HG02642 (cell line): ENCODE results near the gene C5AR2.
"Not testable (repeated sequence)": the region's sequence is repeated elsewhere in the genome, so short reads cannot be mapped to it uniquely, and the experiment has no call there.

Source experiments
- ATAC-seq: cut with Tn5 transposase; IDR thresholded peaks from one replicate; pipeline ENCODE4 v1.9.1; 2021; ENCODE audit warnings: mild to moderate bottlenecking; ENCODE audit not compliant: unreplicated experiment, poor library complexity

C5AR2 gene

DNA sequence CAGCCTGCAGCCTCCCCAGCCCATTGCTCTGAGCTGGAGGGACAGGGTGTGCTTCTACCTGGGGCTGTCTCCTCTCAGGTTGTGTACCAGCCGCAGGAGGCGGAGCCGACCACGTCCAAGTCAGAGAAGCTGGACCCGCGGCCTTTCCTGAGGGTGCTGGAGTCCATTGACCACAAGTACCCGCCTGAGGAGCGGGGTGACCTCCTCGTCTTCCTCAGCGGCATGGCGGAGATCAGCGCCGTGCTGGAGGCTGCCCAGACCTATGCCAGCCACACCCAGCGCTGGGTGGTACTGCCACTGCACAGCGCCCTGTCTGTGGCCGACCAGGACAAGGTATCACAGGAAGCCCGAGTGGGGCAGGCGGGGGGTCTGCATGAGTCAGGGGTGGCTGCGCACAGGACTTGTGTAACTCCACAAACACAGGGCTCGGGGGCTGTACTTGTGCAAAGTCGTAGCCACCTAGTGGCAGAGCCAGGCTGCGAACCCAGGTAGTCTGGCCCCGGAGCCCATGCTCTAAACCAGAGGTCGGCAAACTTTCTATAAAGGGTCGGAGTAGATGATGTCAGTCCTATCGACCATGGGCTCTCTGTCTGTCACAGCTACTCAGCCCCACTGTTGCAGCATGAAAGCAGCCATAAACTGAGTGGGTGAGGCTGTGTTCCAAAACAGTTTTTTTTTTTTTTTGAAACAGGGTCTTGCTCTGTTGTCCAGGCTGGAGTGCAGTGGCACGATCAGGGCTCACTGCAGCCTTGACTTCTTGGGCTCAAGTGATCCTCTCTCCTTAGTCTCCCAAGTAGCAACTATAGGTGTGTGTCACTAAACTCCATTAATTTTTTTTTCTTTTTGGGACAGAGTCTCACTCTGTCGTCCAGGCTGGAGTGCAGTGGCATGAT lies 26.1 kb downstream of the C5AR2 start:
- ATAC-seq, result no peak

DNA sequence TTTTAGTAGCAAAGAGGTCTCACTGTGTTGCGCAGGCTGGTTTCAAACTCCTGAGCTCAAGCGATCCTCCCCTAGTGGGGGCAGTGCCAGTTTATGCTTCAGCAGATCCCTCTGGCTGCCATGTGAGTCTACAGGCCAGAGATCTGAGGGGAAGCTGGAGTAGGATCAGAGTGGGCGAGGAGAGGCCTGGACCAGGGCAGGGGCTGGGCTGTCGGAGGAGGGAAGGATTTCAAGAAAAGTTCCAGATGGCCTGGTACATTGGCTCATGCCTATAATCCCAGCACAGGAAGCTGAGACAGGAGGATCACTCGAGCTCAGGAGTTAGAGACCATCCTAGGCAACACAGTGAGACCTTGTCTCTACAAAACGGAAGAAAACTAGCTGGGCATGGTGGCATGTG lies 27.0 kb downstream of the C5AR2 start:
- no peak for ATAC-seq

DNA sequence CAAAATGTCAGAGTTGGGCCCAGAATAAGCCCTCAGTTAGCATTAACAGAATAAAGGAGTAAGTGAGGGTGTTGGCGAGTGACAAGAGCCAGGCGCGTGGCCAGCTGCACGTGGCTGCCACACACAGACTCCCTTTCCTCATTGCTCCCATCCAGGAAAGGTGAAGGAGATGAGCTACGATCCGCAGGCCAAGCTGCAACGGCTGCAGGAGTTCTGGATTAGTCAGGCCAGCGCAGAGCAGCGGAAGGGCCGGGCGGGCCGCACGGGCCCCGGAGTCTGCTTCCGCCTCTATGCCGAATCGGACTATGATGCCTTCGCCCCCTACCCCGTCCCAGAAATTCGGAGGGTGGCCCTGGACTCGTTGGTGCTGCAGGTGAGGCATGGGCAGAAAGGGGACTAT lies 30.3 kb downstream of the C5AR2 start:
- ATAC-seq, result no peak

DNA sequence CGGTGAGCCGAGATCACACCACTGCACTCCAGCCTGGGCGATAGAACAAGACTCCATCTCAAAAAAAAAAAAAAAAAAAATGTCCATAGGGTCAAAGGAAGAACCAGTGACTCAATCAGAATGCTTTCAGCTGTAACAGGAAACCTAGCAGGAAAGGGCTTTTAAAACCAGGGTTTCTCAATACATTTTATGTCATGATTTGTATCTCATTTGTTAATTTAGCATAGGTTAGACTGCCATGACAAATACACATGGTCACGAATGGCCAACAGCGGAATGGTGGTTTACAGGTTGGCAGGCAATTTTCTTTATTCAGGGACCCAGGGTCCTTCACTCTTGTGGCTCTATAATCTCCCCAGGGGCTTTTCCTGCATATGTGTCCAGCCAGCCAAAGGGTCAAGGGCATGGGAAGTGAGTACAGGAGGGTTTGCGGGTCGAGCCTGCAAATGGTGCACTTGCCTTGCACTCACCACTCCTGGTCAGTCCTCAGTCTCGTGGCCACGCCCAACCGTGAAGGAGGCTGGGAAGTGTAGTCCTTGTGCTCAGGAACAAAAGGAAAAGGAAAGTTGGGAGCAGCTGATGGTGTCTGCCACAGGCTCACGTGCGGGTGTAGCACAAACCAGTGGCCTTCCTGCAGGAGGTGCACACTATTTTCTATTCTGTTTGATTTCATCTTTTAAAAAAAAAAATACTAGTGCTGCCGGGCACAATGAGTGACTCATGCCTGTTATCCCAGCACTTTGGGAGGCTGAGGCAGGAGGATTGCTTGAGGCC lies 32.0 kb downstream of the C5AR2 start:
- ATAC-seq, result no peak

DNA sequence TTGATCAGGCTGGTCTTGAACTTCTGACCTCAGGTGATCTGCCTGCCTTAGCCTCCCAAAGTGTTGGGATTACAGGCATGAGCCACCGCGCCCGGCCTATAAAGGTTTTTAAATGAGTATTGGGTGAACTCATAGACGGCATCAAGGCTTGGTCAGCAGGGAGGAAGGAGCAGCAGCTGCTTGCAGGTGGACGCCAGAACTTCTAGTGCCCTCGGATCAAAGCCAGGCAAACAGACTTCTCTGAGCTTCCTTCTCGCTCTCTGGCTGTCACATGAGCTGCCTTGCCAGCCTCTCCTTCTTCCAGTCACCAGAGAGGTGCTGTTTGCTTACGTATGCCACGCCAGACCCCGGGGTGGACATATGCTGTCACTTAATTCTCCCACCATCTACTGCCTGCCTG lies 33.5 kb downstream of the C5AR2 start:
- not testable (repeated sequence) for ATAC-seq

DNA sequence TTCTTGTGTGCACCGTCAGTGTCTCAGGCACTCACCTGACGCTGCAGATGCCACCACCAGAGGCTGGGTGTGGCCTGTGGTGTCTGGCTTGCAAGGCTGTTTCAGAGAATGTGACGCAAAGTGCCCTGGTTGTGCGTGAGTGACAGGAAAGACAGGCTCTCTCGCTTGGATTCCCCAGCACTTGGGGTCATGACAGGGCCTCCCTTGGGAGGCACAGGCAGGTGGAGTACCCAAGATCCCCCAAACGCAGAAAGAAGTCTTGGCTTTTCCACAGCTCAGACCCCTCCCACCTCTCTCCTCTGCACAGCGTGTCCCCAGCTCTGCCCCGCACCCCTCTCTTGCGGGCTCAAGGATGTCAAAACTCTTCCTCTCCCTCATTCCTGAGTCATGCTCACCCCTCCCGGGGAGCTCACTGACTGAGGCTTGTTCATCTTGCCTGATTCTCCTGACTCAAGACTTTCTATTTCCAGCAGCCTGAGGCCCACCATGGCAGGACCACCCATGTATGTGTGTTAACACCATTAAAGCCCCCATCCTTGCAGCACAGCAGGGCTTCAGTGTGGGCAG lies 38.2 kb downstream of the C5AR2 start:
- no peak for ATAC-seq

DNA sequence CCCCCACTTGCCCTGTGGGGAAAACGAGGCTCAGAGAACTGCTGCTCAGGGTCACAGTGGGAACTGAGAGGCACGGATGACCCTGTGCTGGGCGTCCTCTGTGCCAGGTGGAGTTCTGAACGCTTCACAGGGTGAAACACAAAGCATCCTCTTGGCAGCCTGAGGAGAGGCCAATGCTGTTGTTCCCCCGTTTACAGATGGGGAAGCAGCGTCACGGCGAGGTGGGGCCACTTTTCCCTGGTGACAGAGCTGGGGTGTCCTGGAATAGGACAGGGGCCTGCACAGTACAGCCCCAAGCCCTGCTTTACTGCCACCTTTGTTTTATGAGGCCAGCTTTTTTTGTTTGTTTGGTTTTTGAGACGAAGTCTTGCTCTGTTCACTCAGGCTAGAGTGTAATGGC lies 39.3 kb downstream of the C5AR2 start:
- ATAC-seq, result no peak

DNA sequence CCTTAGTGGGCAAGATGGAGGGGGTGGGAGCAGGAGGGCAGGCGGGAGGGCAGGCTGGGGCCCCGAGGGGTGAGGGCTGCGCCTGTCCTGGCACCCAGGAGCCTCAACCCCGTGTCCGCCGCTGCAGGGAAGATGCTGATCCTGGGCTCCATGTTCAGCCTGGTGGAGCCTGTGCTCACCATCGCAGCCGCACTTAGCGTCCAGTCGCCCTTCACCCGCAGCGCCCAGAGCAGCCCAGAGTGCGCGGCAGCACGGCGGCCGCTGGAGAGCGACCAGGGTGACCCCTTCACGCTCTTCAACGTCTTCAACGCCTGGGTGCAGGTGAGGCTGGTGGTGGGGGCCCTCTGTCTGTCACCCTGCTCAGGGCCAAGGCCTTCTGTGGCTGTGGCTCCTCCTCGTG lies 40.6 kb downstream of the C5AR2 start:
- no peak for ATAC-seq

DNA sequence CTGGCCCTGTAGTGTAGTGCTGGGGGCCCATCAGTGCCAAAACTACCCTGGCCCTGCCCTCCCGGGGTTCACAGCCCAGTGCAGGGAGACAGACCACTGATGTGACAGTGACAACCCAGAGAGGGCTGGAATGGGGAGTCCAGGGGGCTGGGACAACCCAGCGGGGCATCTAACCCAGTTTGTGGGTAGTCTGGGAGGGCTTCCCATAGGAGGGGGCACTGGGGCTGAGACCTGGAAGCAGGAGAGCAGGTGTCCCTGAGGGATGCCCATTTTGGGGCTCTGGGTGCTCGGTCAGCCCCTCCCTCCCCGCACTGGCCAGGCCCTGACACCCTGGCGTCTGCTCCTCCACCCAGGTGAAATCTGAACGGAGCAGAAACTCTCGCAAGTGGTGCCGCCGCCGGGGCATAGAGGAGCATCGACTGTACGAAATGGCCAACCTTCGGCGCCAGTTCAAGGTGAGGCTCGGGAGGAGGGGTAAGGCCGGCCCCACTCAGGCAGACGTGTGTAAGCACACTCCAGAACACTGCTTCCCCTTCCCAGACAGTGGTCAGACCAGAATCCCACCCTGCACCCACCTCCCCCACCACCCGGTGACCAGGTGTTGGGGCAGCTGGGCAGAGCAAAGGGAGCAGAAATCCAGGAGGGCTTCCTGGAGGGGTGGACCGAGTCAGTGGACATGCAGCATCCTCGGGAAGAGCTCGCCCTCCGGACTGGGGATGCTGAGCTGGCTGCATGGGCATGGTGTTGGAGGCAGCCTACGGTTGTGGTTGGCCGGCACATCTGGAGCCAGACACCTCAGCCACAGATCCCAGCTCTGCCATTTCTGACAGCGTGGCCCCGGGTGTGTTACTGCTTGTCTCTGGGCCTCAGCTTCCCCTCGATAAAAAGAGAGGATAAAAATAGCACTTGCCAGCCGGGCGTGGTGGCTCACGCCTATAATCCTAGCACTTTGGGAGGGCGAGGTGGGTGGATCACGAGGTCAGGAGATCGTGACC lies 41.6 kb downstream of the C5AR2 start:
- no peak for ATAC-seq

DNA sequence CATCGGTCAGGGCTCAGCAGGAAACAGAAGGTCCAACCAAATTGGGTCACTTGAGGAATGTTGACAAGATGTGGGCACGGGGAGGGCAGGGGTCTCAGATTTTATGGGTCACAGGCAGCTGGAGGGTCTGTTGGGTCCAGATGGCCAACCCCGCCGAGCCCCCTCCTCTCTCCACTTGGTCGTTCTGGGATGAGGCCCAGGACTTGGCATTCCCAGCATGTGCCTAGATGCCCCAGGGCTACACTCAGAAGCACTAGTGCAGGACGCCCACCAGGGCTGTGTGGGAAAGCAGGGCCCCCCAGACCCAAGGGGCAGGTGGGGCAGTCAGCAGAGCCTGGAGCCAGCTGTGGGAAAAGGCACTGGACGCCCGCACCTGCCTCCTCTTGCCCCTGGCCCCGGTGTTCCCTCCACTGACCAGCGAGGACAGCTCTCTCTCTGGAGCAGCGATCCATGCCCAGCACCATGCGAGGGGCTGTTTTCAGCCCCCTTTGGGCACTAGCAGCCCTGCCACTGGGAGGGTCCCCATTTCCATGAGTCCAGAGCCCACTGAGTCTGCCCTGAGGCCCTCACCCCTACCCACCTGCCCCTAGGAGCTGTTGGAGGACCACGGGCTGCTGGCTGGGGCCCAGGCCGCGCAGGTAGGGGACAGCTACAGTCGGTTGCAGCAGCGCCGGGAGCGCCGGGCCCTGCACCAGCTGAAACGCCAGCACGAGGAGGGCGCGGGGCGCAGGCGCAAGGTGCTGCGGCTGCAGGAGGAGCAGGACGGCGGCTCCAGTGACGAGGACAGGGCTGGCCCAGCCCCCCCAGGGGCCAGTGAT lies 43.1 kb downstream of the C5AR2 start:
- ATAC-seq, result no peak

DNA sequence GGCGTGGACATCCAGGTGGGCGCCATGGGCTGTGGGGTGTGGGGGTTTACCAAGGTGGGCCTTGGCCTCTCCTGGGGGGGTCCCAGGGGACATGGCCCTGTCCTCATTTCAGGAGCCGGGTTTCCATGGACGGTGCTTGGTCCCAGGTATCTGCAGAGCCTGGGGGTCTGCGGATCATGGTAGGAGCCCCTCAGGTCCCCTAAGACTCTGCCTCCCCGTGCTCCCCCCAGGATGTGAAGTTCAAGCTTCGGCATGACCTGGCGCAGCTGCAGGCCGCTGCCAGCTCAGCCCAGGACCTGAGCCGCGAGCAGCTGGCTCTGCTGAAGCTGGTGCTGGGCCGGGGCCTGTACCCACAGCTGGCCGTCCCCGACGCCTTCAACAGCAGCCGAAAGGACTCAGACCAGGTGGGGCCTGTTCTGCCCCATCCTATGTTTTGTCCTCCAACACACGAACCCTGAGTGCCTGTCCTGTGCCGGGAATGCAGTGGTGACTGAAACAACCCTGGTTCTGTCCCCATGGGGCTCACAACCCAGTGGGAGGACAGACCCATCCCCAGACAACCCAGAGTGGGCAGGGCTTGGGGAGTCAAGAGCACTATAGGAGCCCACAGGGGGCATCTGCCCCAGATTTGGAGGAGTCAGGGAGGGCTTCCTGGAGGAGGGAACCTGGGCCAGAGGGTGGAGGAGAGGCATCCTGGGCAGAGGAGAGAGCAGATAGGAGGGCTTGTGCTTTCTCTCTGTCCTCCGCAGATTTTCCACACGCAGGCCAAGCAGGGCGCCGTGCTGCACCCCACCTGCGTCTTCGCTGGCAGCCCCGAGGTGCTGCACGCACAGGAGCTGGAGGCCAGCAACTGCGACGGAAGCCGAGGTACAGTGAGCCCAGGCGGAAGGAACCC lies 44.0 kb downstream of the C5AR2 start:
- ATAC-seq, result no peak

DNA sequence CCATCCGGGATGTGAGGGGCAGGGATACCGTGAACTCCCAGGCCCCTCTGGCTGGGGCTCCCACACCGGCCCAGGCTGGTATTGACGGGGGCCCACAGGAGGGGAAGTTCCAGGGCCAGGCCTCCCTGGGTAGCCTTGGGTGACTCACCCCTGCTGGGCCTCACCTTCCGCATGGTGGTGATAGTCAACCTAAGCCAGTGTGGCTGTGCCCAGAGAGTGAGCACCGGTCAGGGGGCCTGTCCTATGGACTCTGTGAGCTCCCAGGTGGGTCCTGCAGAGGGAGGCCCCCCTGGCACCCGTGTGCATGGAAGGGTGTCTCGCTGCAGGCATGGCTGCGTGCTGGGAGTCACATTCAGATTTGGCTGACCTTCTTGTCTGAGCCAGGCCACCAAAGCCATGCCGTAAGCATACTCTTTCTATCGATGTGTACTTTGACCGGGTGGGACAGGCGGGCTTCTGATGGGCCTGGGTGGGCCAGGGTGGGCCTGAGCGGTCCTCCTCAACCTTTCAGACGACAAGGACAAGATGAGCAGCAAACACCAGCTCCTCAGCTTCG lies 44.7 kb downstream of the C5AR2 start:
- ATAC-seq, result no peak

DNA sequence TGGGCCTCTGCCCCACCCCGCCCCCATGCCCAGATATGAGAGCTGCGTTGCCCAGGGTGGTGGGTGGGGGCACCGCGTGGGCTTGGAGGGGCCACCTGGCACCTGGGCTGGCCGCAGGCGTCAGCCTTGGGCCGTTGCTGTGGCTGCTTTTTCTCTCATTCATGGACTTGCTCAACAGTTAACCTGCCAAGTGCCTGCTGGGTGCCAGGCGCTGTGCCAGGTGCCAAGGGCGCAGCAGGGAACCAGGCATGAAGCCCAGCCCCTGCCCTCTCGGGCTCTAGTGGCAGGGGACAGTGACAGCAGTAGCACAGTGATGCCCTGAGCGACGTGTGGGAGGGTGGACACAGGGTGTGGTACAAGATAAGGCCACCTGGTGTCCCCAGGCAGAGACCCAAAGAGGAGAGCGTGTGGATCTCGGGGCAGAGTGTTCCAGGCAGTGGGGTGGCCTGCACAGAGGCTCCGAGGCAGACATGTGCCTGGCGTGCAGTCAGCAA lies 45.3 kb downstream of the C5AR2 start:
- ATAC-seq, result no peak

DNA sequence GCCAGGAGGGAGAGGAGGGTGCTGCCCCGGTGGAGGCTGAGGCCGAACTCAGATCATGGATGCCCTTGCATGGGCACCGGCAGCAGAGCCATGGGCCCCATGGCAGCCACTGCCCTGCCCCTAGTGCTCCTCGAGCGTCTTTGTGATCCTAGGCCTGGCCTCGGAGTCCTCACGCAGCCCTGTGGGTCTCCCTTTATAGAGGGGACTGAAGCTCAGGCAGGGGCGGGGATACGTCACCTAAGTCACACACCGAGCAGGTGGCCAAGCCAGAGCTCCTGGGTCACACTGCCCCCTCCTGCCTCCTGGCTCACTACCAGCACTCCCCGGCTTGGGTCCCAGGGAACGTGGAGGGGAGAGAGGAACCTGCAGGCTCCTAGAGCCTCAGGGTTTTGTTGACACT lies 45.8 kb downstream of the C5AR2 start:
- no peak for ATAC-seq

DNA sequence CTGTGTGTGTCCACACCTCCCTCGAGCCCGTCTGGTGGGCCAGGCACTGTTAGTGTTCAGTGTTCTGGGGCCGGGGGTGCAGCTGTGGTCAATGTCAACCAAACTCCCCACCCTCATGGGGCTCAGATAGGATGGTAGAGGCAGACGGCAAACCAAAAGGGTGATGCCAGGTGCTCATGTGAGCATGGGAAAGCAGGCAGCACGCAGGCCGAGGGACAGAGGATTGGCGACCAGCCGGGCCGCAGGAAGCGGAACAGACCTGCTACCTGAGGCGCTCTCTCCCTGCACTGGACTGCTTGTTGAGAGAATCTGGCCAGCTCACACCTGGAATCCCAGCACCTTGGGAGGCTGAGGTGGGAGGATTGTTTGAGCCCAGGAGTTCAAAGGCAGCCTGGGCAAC lies 46.3 kb downstream of the C5AR2 start:
- no peak for ATAC-seq

DNA sequence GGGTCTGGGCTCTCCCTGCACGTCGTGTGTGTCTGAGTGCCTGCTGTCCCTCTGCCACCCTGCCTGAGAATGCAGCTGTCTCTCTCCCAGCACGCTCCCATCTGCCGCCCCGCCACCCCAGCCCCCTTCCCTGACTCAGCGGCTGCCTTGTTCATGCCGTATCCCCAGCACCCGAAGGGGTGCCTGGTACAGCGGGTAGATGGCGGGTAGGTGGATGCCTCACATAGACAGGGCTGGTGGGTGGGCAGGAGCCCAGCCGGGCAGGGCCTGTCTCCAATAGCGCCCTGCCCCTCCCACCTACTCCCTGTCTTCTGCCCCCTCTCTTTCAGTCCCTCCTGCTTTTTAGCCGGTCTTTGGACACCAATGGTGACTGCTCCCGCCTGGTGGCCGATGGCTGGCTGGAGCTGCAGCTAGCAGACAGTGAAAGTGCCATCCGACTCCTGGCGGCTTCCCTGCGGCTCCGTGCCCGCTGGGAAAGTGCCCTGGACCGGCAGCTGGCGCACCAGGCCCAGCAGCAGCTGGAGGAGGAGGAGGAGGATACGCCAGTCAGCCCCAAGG lies 47.5 kb downstream of the C5AR2 start:
- no peak for ATAC-seq

DNA sequence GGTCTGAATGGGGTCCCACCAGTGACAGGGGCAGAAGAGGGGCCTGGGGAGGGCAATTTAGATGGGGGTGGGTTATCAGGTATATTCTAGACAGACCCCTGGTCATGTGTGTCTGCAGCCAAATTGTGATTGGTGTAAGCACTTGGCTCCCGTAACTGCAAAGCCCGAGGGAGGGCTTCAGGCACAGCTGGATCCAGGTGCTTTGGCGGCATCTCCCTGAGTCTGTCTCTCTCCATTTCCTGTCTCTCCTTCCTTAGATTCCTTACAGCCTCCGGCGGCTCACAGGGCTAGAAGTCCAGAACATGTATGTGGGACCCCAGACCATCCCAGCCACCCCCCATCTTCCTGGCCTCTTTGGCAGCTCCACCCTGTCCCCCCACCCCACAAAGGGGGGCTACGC lies 48.6 kb downstream of the C5AR2 start:
- no peak for ATAC-seq

DNA sequence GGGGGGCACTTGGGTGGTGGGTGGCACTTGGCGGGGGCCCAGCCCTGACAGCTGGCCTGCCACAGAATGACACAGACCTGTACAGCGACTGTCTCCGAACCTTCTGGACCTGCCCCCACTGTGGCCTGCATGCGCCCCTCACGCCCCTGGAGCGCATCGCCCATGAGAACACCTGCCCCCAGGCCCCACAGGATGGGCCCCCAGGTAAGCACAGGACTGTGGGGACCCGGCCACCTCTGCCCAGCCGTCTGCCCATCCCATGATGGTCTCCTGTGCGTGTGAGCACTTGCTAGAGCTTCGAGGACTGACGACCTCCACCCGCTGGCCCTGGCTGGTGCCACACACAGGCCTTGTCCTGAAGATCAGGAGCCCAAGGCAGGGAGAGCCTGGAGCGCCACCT lies 49.1 kb downstream of the C5AR2 start:
- no peak for ATAC-seq
